Activated B cell treated with CpG ODN at 0.5 μM for 24 hours (primary cell): ENCODE data around the gene SLC9A9. TPM values are rescaled to one million over a fixed set of nuclear protein-coding genes. Genes with fewer than 3 reads are reported as not detected.
"Not testable (repeated sequence)": the region's sequence is repeated elsewhere in the genome, so short reads cannot be mapped to it uniquely, and the experiment has no call there.

Experiments
- ATAC-seq: fragments of 200-7000 bp; cut with Tn5 transposase; one replicate; pipeline ENCODE4 v1.10.0; 2021; ENCODE audit warnings: low read depth, mild to moderate bottlenecking, moderate library complexity
- CTCF ChIA-PET: fragments of 350-600 bp; sonication (Branson Sonifier 250); formaldehyde crosslinking; loops from one replicate; lab custom pipeline; 2021; ENCODE audit warnings: antibody characterized with exemption; lab: Charles Lee
- POLR2A ChIA-PET: fragments of 350-600 bp; sonication (Branson Sonifier 250); formaldehyde crosslinking; loops from one replicate; lab custom pipeline; 2021; ENCODE audit warnings: antibody characterized with exemption; lab: Charles Lee
- DNase-seq: peaks from one replicate; pipeline ENCODE4 v3.0.0; 2022
- H3K27ac Mint-ChIP-seq: one replicate; pipeline ENCODE4 v1.8.0; 2020; ENCODE audit warnings: mixed read lengths
- H3K27me3 Mint-ChIP-seq: one replicate; pipeline ENCODE4 v1.8.0; 2021; ENCODE audit warnings: mixed read lengths
- H3K36me3 Mint-ChIP-seq: one replicate; pipeline ENCODE4 v1.8.0; 2021; ENCODE audit warnings: low read depth, mixed read lengths
- H3K4me1 Mint-ChIP-seq: one replicate; pipeline ENCODE4 v1.8.0; 2021; ENCODE audit warnings: mixed read lengths
- H3K4me3 Mint-ChIP-seq: one replicate; pipeline ENCODE4 v1.8.0; 2020; ENCODE audit warnings: mild to moderate bottlenecking, mixed read lengths
- H3K9me3 Mint-ChIP-seq: one replicate; pipeline ENCODE4 v1.8.0; 2020; ENCODE audit warnings: mixed read lengths
- CTCF ChIP-seq: fragments of 200-600 bp; IDR thresholded peaks from one replicate; pipeline ENCODE4 v1.8.0; 2022; ENCODE audit warnings: antibody characterized with exemption, mild to moderate bottlenecking
- intact Hi-C: fragments of 100-400 bp; cut with micrococcal nuclease; formaldehyde crosslinking; loops from one replicate; pipeline ENCODE4 v1.15.1; 2024
- total RNA-seq: library from RNA; stranded (reverse); gene quantifications from 2 replicates; pipeline ENCODE4 v1.2.3, GENCODE V29; 2022

Gene SLC9A9
- total RNA-seq, 1 donor from 2014 or later = 9.4 TPM

GRCh38 chr3:143698682-143699303 lies 149.5 kb downstream of the SLC9A9 start:
- H3K27ac Mint-ChIP-seq = no peak overlapping the region
- no peak overlapping the region for H3K4me3 Mint-ChIP-seq
- no peaks in the 10 kb centered on the region for H3K27me3 Mint-ChIP-seq
- intact Hi-C loops = no loop called here
- ATAC-seq = no peak
- ChIA-PET CTCF (no interaction called here), POLR2A (interaction anchor here (0.7 kb wide), 1 partner anchor 19 kb away, joined by 4 read pairs; no protein-coding TSS in a partner anchor)
- TF ChIP-seq CTCF = no peak
- H3K9me3 Mint-ChIP-seq = no peaks in the 10 kb centered on the region
- peaks cover 2% of the 10 kb centered on the region for H3K4me1 Mint-ChIP-seq
- H3K36me3 Mint-ChIP-seq = peaks cover 2% of the 10 kb centered on the region
- no peak for DNase-seq

- ATAC-seq (no peak), DNase-seq (no peak)
- no peaks in the 10 kb centered on the region for H3K9me3 Mint-ChIP-seq
- H3K27ac Mint-ChIP-seq = no peak overlapping the region
- ChIA-PET CTCF (no interaction called here), POLR2A (no interaction called here)
- H3K36me3 Mint-ChIP-seq = peaks cover 2% of the 10 kb centered on the region
- H3K27me3 Mint-ChIP-seq = no peaks in the 10 kb centered on the region
- no peak overlapping the region for H3K4me3 Mint-ChIP-seq
- intact Hi-C loops = no loop called here
- no peak for TF ChIP-seq CTCF
- H3K4me1 Mint-ChIP-seq = peaks cover 2% of the 10 kb centered on the region
These were observed 150.3 kb downstream of the SLC9A9 start for GRCh38 chr3:143697975-143698374.

DNA sequence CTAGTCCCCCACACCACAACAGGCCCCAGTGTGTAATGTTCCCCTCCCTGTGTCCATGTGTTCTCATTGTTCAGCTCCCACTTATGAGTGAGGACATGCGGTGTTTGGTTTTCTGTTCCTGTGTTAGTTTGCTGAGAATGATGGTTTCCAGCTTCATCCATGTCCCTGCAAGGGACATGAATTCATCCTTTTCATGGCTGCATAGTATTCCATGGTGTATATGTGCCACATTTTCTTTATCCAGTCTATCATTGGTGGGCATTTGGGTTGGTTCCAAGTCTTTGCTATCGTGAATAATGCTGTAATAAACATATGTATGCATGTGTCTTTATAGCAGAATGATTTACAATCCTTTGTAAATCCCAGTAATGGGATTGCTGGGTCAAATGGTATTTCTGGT lies 152.9 kb downstream of the SLC9A9 start:
- intact Hi-C loops, H3K4me3 Mint-ChIP-seq, H3K4me1 Mint-ChIP-seq, H3K9me3 Mint-ChIP-seq, CTCF ChIA-PET, H3K27me3 Mint-ChIP-seq, ATAC-seq, DNase-seq, POLR2A ChIA-PET, H3K36me3 Mint-ChIP-seq, H3K27ac Mint-ChIP-seq: not testable (repeated sequence)

- TF ChIP-seq CTCF = no peak
- ChIA-PET POLR2A (no interaction called here), CTCF (no interaction called here)
- no peak overlapping the region for H3K4me3 Mint-ChIP-seq
- no peaks in the 10 kb centered on the region for H3K4me1 Mint-ChIP-seq
- peaks cover 2% of the 10 kb centered on the region for H3K36me3 Mint-ChIP-seq
- H3K9me3 Mint-ChIP-seq = no peaks in the 10 kb centered on the region
- no peak for DNase-seq
- H3K27me3 Mint-ChIP-seq = no peaks in the 10 kb centered on the region
- ATAC-seq = no peak
- no peak overlapping the region for H3K27ac Mint-ChIP-seq
- intact Hi-C loops = no loop called here
These were observed 154.8 kb downstream of the SLC9A9 start for GRCh38 chr3:143693506-143693905.

GRCh38 chr3:143686638-143687197 lies 161.6 kb downstream of the SLC9A9 start:
- Mint-ChIP-seq H3K27me3 (no peaks in the 10 kb centered on the region), H3K4me1 (no peaks in the 10 kb centered on the region), H3K4me3 (no peak overlapping the region), H3K9me3 (no peaks in the 10 kb centered on the region), H3K27ac (no peak overlapping the region), H3K36me3 (peaks cover 1% of the 10 kb centered on the region)
- no peak for TF ChIP-seq CTCF
- DNase-seq (no peak), ATAC-seq (no peak)
- CTCF ChIA-PET = no interaction called here
- POLR2A ChIA-PET = interaction anchor here (1.3 kb wide), 1 partner anchor 686 kb away, joined by 3 read pairs; no protein-coding TSS in a partner anchor
- intact Hi-C loops = no loop called here
